Caco-2 (cell line): ENCODE measurements around the gene MICALL1. TPM values are rescaled to one million over a fixed set of nuclear protein-coding genes. Genes with fewer than 3 reads are reported as not detected.
A peak's percentile ranks its signal among the peaks of the same experiment; 100 is the strongest.
"Not testable (repeated sequence)": the region's sequence is repeated elsewhere in the genome, so short reads cannot be mapped to it uniquely, and the experiment has no call there.

ENCODE experiments used
- BruUV-seq: library from RNA; stranded (reverse); fragments of 400-500 nt; replicated peaks from 2 replicates; lab custom pipeline; 2021; lab: Mats Ljungman, UMichigan
- CTCF ChIA-PET: fragments of 300-600 bp; sonication (Branson Sonifier 250); formaldehyde crosslinking; loops from one replicate; lab custom pipeline; 2022; ENCODE audit warnings: antibody characterized with exemption; lab: Charles Lee
- POLR2A ChIA-PET: fragments of 300-600 bp; sonication (Branson Sonifier 250); formaldehyde crosslinking; loops from one replicate; lab custom pipeline; 2022; ENCODE audit warnings: antibody characterized with exemption; lab: Charles Lee
- DNase-seq, 2 experiments: peaks; one replicate each; pipeline versions ENCODE4 v3.0.0 to v3.0.0-alpha.2; 2020 to 2022
- H3K27me3 ChIP-seq: replicated peaks from 2 replicates; pipeline ENCODE4 v1.6.0; 2011; ENCODE audit warnings: low read length; ENCODE audit not compliant: control insufficient read depth, insufficient read depth
- H3K36me3 ChIP-seq: 2 replicates; pipeline ENCODE4 v1.5.1; 2011; ENCODE audit warnings: low read length; ENCODE audit not compliant: control insufficient read depth, insufficient read depth
- H3K4me1 ChIP-seq: fragments of 250-450 bp; sonication (Bioruptor Pico); 2 replicates; pipeline ENCODE4 v1.5.1; 2020; ENCODE audit warnings: mild to moderate bottlenecking
- H3K4me3 ChIP-seq: 2 replicates; pipeline ENCODE4 v1.5.1; 2011; ENCODE audit warnings: low read depth, mild to moderate bottlenecking, control low read depth, low read length
- H3K9me3 ChIP-seq: fragments of 250-450 bp; sonication (Bioruptor Pico); 2 replicates; pipeline ENCODE4 v1.5.1; 2020; ENCODE audit warnings: mild to moderate bottlenecking, moderate library complexity
- H3K27ac Mint-ChIP-seq: one replicate; pipeline ENCODE4 v1.8.0; 2022; ENCODE audit warnings: mixed read lengths; ENCODE audit not compliant: unreplicated experiment
- H3K27me3 Mint-ChIP-seq: one replicate; pipeline ENCODE4 v1.8.0; 2022; ENCODE audit warnings: mixed read lengths; ENCODE audit not compliant: insufficient read depth, unreplicated experiment
- H3K36me3 Mint-ChIP-seq: one replicate; pipeline ENCODE4 v1.8.0; 2022; ENCODE audit warnings: mild to moderate bottlenecking, mixed read lengths; ENCODE audit not compliant: insufficient read depth, unreplicated experiment
- H3K4me1 Mint-ChIP-seq: one replicate; pipeline ENCODE4 v1.8.0; 2022; ENCODE audit warnings: low read depth, mixed read lengths; ENCODE audit not compliant: unreplicated experiment
- H3K4me3 Mint-ChIP-seq: one replicate; pipeline ENCODE4 v1.8.0; 2022; ENCODE audit warnings: mild to moderate bottlenecking, moderate library complexity, mixed read lengths; ENCODE audit not compliant: unreplicated experiment
- H3K9me3 Mint-ChIP-seq: one replicate; pipeline ENCODE4 v1.8.0; 2022; ENCODE audit warnings: mixed read lengths; ENCODE audit not compliant: unreplicated experiment
- intact Hi-C: fragments of 100-400 bp; cut with micrococcal nuclease; formaldehyde crosslinking; loops from one replicate; pipeline ENCODE4 v1.10.0; 2022; ENCODE audit not compliant: unreplicated experiment
- total RNA-seq: library from RNA; stranded (reverse); gene quantifications from 2 replicates; pipeline ENCODE4 v1.2.3, GENCODE V29; 2022
- TF ChIP-seq, protein P1 (sequence below), 2 experiments: fragments of 200-600 bp in 1 of 2; IDR thresholded peaks; 1 replicate in 1 of 2; 2 replicates in 1 of 2; pipeline versions ENCODE4 v1.5.1 to v1.8.0; 2011 to 2022; ENCODE audit warnings: antibody characterized with exemption in 1 of 2, control low read depth in 1 of 2, inconsistent platforms in 1 of 2, low read depth in 1 of 2, low read length in 1 of 2, mild to moderate bottlenecking in 1 of 2, moderate library complexity in 1 of 2; ENCODE audit not compliant: insufficient read depth in 1 of 2, severe bottlenecking in 1 of 2, unreplicated experiment in 1 of 2

MICALL1 gene
- total RNA-seq, 1 experiment from 2014 or later: 46.7 TPM

DNA sequence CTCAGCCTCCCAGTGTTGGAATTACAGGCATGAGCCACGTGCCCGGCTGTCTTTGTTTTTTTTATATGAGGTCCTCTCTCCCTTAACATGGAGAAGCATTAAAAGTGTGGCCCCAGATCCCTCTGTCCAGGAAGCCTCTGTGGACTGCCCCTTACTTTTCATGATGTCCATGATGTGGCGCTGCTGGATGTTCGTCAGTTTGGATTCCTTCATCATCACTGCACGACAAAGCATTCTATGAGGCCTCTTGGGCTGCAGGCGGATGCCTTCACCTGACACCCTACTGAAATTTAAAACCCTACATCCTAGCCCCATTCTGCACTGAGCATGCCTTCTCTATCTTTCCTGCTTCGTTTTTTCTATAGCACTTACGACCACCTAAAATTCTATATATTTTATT, 45.2 kb downstream of the MICALL1 start:
- intact Hi-C loops: loop anchor here (5.0 to 10.0 kb wide), 2 partner anchors 64 to 147 kb away; partner anchors contain the start of gene GCAT
- H3K9me3 Mint-ChIP-seq: no peaks in the 10 kb centered on the region
- Histone ChIP-seq H3K4me1 (peaks cover 5% of the 10 kb centered on the region; the same call in 1 of the 2 replicates), H3K27me3 (no peaks in the 10 kb centered on the region), H3K4me3 (no peak overlapping the region), H3K36me3 (no peaks in the 10 kb centered on the region), H3K9me3 (no peaks in the 10 kb centered on the region)
- H3K4me3 Mint-ChIP-seq: no peak overlapping the region
- ChIA-PET CTCF (interaction anchor here (0.7 kb wide), 1 partner anchor 18 kb away, joined by 8 read pairs; no protein-coding TSS in a partner anchor), POLR2A (no interaction called here)
- BruUV-seq: no TSS peak
- DNase-seq: no peak
- TF ChIP-seq, protein P1, sequence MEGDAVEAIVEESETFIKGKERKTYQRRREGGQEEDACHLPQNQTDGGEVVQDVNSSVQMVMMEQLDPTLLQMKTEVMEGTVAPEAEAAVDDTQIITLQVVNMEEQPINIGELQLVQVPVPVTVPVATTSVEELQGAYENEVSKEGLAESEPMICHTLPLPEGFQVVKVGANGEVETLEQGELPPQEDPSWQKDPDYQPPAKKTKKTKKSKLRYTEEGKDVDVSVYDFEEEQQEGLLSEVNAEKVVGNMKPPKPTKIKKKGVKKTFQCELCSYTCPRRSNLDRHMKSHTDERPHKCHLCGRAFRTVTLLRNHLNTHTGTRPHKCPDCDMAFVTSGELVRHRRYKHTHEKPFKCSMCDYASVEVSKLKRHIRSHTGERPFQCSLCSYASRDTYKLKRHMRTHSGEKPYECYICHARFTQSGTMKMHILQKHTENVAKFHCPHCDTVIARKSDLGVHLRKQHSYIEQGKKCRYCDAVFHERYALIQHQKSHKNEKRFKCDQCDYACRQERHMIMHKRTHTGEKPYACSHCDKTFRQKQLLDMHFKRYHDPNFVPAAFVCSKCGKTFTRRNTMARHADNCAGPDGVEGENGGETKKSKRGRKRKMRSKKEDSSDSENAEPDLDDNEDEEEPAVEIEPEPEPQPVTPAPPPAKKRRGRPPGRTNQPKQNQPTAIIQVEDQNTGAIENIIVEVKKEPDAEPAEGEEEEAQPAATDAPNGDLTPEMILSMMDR (IDR thresholded peaks at IDR 0.05; ENCODE audit: insufficient read depth in 1 of 2, low read depth in 1 of 2, low read length in 1 of 2, severe bottlenecking in 1 of 2, unreplicated experiment in 1 of 2): no peak
- H3K36me3 Mint-ChIP-seq: peaks cover 9% of the 10 kb centered on the region
- no peak overlapping the region for H3K27ac Mint-ChIP-seq
- H3K27me3 Mint-ChIP-seq: no peaks in the 10 kb centered on the region
- peaks cover 10% of the 10 kb centered on the region for H3K4me1 Mint-ChIP-seq

DNA sequence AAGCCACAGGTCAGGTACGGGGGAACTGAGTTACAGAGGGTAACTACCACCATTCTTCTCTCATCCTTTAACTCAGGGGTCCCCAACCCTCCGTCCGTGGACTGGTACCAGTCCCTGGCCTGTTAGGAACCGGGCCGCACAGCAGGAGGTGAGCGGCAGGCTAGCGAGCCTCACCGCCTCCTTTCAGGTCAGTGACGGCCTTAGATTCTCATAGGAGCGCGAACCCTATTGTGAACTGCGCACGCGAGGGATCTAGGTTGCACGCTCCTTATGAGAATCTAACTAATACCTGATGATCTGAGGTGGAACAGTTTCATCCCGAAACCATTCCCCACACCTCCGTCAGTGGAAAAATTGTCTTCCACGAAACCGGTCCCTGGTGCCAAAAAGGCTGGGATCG, 46.5 kb downstream of the MICALL1 start:
- H3K36me3 ChIP-seq, H3K4me1 ChIP-seq, H3K27me3 ChIP-seq, CTCF ChIA-PET, H3K9me3 Mint-ChIP-seq, BruUV-seq, H3K9me3 ChIP-seq, H3K36me3 Mint-ChIP-seq, H3K27me3 Mint-ChIP-seq: not testable (repeated sequence)
- peak overlapping the region; percentile 90 for H3K27ac Mint-ChIP-seq
- peak overlapping the region; percentile 69 for H3K4me3 ChIP-seq
- H3K4me3 Mint-ChIP-seq: peak overlapping the region; percentile 80
- POLR2A ChIA-PET: interaction anchor here (1.6 kb wide), 1 partner anchor 145 kb away, joined by 7 read pairs; the partner anchor contains the start of gene GCAT
- peaks cover 10% of the 10 kb centered on the region for H3K4me1 Mint-ChIP-seq
- DNase-seq: peak in 1 of 2 experiments; percentile 28
- intact Hi-C loops: loop anchor here (5.0 to 10.0 kb wide), 2 partner anchors 65 to 148 kb away; partner anchors contain the start of gene GCAT

- Histone ChIP-seq H3K27me3 (no peaks in the 10 kb centered on the region), H3K4me1 (peaks cover 5% of the 10 kb centered on the region; the same call in 1 of the 2 replicates), H3K4me3 (peak overlapping the region; percentile 69), H3K36me3 (no peaks in the 10 kb centered on the region), H3K9me3 (no peaks in the 10 kb centered on the region)
- H3K4me1 Mint-ChIP-seq: peaks cover 10% of the 10 kb centered on the region
- TF ChIP-seq, protein P1 (IDR thresholded peaks at IDR 0.05; ENCODE audit: insufficient read depth in 1 of 2, low read depth in 1 of 2, low read length in 1 of 2, severe bottlenecking in 1 of 2, unreplicated experiment in 1 of 2): no peak
- H3K27me3 Mint-ChIP-seq: no peaks in the 10 kb centered on the region
- H3K4me3 Mint-ChIP-seq: peak overlapping the region; percentile 80
- no TSS peak for BruUV-seq
- H3K9me3 Mint-ChIP-seq: no peaks in the 10 kb centered on the region
- DNase-seq: no peak
- ChIA-PET CTCF (interaction anchor here (1.0 to 1.2 kb wide), 2 partner anchors 47 to 99 kb away, joined by 4 to 6 read pairs; partner anchors contain the start of gene MICALL1), POLR2A (interaction anchor here (1.0 to 1.6 kb wide), 4 partner anchors 13 to 145 kb away, joined by 3 to 7 read pairs (median 3); partner anchors contain the start of genes GCAT and MICALL1)
- intact Hi-C loops: loop anchor here (5.0 to 10.0 kb wide), 2 partner anchors 66 to 148 kb away; partner anchors contain the start of gene GCAT
- H3K36me3 Mint-ChIP-seq: peaks cover 9% of the 10 kb centered on the region
- H3K27ac Mint-ChIP-seq: peak overlapping the region; percentile 90
These were observed 47.0 kb downstream of the MICALL1 start for GRCh38 chr22:37953062-37953436.
